Activated T-helper 1 cell treated with Interleukin-2 at 50 U/mL for 16 hours (primary cell): ENCODE results near the gene ZER1.
"Not testable (repeated sequence)": the region's sequence is repeated elsewhere in the genome, so short reads cannot be mapped to it uniquely, and the experiment has no call there.

Source experiments
- DNase-seq: peaks from one replicate; pipeline ENCODE4 v3.0.0-alpha.2; 2020; ENCODE audit warnings: low read depth

Gene ZER1

DNA sequence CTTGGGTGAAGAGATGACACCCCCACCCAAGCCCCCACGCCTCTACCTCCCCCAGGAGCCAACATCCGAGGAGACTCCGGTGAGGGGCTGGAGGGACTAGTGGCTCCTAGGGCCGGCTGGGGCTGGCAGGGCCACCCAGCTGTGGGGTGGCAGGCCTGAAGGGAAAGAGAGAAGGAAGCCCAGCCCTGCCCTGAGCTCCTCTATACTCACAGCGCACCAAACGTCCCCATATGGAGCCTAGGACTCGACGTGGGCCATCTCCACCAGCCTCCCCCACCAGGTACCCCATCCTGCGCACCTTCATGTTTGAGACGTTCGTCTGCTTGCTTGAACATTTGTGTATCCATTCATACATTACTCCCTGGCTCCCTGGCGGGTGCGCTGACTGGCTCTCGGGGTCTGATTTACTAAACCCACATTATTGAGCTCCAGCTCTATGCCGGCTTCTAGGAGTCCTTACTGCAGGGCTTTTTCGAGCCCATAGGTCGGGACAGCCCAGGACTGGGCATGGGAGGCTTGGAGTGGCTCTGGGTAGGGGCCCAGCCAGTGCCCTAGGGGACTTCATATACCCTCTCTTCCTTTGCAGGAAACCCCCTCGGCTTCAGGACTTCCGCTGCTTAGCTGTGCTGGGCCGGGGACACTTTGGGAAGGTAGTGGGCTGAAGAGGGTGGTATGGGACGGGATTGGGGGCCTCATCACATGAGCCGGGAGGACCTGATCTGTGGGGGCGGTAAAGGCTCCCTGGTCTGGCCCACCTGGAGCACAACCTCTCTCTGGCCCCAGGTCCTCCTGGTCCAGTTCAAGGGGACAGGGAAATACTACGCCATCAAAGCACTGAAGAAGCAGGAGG is 56.9 kb downstream of the ZER1 start:
- DNase-seq, result no peak

DNA sequence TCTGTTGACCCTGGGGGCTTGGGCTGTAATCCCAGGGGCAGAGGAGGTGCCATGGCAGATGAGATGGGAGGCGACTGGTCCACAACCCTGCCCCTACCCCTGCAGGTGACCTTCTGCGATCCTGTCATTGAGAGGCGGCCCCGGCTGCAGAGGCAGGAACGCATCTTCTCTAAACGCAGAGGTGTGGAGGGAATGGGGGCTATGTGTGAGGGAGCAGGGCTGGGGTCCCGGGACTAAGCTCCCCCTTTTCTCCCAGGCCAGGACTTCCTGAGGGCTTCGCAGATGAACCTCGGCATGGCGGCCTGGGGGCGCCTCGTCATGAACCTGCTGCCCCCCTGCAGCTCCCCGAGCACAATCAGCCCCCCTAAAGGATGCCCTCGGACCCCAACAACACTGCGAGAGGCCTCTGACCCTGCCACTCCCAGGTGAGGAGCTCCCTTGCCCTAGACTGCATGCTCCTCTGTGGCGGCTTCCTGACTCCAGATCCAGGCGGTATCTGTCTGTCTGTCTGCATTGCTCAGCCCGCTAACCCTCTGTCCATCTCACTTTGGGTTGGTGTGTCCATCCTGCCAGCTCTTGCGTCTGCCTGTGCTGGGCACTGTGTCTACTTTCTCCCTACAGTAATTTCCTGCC is 57.7 kb downstream of the ZER1 start:
- DNase-seq, result no peak

DNA sequence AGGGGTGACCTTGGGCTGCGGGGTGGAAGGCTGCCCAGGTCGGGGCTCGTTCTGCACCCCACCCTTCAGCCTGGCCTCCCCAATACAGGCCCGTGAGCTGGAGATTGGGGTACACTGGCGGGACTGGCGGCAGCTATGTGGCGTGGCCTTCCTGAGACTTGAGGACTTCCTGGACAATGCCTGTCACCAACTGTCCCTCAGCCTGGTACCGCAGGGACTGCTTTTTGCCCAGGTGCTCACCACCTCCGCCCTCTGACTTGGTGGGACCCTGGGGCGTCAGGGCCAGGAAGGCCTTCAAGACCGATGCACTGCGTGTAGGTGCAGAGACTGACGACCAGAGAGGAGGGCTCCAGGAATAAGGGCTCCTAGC is 58.3 kb downstream of the ZER1 start:
- DNase-seq, result no peak

DNA sequence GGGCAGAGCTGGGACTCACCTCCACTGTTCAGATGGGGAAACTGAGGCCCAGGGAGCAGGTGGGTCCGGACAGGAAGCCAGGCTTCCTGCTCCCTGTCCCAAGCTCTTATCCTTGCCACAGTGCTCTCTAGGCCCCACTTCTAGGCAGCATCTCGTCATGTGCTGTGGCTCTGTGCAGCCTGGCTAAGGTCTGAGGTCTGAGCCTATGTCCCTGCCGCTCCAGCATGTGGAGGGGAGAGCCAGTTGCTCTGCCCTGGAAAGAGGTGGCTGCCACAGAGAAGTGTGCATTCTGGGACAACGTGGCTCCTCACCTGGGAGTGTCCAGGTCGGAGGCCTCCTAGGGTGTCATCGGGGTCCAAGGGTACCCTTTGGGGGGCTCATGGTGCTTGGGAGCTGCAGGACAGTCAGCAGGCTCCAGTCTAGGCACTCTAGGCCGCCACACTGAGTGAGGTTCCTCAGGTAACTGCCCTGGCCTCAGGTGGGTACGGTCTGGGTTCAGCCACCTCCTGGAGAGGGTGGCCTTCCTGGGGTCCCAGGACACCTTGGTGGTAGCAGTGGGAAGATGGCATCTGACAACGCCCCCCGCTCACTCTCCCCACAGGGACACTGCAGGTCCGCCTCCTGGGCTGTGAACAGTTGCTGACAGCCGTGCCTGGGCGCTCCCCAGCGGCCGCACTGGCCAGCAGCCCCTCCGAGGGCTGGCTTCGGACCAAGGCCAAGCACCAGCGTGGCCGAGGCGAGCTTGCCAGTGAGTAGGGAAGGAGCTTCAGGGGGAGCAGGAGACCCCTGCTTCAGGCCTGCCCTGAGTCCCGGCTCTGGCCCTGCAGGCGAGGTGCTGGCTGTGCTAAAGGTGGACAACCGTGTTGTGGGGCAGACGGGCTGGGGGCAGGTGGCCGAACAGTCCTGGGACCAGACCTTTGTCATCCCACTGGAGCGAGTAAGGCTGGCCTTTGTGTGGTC is 59.0 kb downstream of the ZER1 start:
- DNase-seq, result no peak

DNA sequence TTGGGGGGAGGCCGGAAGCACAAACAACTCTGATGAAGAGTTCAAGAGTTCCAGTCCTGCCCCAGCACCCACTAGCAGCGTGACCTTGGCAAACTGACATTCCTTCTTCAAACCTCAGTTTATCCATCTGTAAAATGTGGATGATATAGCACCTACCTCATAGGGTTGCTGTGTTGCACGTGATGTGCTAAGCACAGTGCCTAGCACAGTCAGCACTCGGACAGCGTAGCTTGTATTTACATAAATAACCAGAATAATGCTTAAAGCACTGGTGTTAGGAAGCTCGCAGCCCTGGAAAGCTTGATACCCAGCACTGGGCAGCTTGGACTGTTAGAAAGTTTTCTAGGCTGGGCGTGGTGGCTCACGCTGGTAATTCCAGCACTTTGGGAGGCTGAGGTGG is 64.3 kb downstream of the ZER1 start:
- no peak for DNase-seq

DNA sequence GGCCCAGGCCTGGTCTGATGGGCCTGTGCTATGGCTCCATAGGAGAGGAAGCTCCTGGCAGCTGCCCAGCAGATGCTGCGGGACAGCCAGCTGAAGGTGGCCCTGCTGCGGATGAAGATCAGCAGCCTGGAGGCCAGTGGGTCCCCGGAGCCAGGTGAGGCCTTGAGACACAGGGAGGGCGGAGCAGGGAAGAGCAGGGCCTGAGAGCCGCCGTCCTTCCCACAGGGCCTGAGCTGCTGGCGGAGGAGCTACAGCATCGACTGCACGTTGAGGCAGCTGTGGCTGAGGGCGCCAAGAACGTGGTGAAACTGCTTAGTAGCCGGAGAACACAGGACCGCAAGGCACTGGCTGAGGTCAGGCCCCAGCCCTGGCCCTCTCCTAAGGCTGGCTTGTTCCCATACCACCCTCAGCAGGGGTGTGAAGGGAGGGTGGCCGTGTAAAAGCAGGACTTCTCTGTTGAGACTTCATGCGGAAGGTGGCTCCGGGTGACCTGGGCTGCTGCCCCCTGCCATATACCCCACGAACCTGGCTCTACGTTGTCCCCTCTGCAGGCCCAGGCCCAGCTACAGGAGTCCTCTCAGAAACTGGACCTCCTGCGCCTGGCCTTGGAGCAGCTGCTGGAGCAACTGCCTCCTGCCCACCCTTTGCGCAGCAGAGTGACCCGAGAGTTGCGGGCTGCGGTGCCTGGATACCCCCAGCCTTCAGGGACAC is 64.9 kb downstream of the ZER1 start:
- no peak for DNase-seq

DNA sequence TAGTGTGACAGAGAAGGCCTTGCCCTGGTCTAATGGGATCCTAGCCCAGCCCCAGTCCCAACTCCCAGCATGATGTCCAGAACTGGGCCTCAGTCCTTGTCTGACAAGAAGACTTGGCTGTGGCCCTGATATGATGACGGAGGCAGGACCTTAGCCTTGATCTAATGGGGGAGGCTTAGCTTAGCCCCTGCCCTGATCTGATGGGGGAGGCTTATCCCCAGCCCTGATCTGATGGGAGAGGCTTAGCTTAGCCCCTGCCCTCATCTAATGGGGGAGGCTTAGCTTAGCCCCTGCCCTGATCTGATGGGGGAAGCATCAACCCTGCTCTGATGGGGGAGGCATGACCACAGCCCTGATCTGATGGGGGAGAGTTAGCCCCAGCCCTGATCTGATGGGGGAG is 65.7 kb downstream of the ZER1 start:
- DNase-seq, result no peak

DNA sequence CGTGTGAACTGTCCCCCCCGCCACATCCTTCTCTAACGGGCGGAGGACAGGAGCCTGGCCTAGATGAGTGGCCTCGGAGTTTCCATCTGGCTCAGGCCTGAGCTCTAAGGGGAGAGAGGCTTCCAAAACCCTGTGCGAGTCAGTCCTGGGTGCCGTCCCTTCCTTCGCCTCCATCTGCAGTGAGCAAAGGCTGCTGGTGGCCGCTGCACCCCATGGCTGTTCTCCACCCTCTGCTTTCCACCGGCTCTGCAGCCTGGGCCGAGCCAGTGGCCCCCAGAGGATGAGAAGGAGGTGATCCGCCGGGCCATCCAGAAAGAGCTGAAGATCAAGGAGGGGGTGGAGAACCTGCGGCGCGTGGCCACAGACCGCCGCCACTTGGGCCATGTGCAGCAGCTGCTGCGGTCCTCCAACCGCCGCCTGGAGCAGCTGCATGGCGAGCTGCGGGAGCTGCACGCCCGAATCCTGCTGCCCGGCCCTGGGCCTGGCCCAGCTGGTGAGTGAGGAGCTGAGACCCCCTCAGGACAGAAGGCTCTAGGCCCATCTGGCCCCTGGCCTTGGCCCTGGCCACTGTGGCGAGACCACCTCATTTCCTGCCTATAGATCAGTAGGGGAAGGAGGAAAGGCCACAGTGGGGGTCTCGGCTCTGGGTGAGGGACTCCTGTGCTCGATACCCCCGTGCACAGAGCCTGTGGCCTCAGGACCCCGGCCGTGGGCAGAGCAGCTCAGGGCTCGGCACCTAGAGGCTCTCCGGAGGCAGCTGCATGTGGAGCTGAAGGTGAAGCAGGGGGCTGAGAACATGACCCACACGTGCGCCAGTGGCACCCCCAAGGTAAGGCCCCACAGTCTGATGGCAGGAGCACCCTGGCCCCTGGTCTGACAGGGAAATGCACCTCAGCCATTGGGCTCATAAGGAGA is 66.4 kb downstream of the ZER1 start:
- no peak for DNase-seq

DNA sequence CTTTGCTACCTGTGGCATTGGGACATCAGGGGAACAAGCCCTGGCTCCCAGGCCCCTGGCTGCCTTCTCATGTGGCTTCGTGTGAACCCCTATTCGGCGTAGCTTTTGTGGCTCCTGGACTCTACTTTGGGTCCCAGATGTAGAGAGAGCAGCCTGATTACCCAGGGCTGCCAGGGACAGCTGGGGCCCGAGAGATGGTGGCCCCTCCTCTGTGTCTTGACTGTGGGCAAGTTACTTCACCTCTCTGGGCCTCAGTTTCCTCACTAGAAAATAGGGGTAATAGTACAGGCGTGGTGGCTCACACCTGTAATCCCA is 67.4 kb downstream of the ZER1 start:
- DNase-seq, result no peak

DNA sequence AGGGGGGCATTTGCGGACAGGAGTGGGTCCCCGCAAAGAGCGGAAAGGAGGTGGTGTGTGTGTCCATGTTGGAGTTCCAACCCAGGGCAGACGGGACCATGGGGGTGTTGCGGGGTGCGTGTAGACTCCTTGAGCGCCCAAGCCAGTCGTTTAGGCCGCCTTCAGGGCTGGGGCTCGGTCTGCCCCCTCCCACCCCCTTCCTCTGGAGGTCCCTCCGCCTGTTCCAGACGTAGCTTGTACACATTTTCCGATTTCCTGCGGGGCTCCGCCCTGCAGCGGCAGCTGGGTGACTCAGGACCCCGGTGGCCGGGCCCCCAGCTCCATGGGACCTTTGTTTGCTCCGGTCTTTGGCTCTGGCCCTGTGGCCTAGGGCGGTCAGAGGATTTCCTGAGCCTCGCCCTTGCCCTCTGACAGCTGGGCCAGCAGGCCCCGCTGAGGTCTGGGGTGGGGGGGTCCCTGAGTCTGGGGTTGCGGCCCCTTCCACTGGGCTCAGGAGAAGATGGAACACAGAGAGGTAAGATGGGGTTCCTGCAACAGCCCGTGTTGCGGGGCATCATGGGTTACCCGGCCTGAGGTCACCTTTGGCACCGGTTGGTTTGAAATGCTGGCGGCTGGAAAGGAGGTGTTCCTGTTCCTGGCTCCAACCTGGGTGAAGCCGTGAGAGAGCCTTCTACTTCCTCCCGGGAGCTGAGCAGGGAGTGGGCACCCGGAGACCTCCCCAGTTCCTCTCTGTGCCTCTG is 67.9 kb downstream of the ZER1 start:
- DNase-seq, result no peak

DNA sequence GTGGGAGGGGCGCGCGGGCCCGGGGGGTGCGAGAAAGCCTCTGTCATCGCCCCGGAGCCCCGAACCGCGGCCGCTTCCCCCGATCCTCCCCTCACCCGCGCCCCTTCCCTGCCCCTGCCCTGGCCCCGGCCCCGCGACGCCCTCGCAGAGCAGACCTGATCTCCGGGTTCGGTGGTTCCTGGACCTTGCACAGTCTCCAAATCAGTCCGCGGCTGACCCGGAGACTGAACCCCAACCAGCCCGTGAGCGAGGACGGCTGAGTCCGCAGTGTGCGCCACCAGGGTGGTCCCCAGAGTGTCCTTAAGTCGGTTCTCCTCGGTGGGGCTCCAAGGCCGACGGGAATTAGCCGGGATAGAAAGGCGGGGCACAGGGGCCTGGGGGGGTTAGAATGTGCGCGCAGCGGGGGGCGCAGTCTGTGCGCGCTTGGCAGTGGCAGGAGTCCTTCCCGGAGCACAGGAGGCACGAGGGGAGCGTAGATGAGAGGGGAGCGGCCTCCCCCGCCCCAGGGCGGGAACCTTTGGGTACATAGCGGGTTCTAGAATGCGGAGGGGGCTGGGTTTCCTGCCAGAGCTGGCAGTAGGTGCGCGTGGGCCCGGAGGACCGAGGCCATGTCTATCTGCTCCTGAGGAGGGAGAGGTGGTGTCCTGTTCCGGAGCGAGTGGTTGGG is 68.6 kb downstream of the ZER1 start:
- no peak for DNase-seq

DNA sequence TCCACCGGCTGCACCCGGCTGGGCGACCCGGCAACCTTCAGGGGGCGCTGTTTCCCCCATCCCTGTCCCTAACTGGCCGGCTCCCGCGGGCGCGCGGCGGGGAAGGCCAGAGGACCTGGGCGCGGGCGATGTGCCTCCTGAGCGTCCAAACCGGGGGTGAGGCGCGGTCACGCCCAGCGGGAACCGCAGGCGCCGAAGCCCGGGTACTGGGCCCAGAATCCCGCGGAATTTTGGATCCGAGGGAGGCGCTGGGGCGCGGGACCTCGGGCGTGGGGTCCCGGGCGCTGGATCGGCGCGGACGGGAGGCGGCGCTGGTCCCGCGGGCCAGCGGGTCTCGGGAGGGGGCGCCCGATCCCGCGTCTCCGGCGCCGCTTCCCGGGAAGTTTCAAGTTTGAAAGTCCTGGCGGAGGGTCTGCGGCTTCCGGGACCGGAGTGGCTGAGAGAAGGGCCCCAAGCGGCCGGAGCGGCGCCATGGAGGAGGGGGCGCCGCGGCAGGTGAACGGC is 69.2 kb downstream of the ZER1 start, which contains the start of gene PKN3:
Gene PKN3, plus strand, starts transcription at position 59 of the 504 bp plus-strand sequence. Its CDS starts 413 bp downstream, at position 472.
- DNase-seq, result peak; percentile 76

DNA sequence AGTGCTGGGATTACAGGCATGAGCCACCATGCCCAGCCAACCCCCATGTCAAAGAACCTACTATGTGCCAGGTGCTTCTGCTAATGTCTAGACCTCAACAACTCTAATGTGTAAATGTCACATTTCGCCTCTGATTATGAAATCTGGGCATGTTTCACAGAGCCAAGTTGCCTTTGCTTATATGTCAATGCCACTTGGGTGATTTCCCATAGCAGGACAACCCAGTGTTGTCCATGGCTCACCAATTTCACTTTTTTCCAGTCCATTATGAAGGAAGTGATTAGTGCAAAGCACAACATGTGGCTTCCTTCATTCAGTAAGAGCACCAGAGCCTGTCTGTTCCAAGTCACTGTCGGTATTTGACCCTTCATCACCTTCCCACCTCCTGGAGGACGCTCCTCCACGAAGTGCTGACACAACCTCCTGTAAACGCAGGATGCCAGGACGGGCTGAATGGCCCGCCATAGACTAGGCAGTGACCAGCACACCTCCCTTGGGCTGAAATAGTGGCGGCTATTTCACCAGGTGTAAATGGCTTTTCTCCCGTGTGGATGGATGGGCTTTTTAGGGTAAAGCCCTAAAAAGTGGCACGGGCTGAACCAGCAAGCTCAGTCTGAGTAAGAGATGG is 70.4 kb downstream of the ZER1 start:
- no peak for DNase-seq

DNA sequence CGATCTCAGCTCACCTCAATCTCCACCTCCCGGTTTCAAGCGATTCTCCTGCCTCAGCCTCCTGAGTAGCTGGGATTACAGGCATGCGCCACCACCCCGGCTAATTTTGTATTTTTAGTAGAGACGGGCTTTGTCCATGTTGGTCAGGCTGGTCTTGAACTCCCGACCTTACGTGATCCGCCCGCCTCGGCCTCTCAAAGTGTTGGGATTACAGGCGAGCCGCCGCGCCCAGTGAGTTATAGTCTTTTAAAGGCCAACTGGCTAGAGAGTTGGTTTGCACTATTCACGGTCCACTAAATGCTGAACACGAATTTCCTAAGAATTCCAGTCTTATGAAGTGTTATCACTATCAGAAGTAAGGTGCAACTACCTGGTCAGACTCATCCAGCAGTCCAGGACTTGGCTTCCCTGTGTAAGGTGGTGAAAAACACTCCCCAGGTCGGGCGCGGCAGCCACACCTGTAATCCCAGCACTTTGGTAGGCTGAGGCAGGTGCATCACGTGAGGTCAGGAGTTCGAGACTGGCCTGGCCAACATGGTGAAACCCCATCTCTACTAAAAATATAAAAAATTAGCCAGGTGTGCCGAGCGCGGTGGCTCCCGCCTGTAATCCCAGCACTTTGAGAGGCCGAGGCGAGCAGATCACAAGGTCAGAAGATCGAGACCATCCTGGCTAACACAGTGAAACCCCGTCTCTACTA is 72.5 kb downstream of the ZER1 start:
- not testable (repeated sequence) for DNase-seq

DNA sequence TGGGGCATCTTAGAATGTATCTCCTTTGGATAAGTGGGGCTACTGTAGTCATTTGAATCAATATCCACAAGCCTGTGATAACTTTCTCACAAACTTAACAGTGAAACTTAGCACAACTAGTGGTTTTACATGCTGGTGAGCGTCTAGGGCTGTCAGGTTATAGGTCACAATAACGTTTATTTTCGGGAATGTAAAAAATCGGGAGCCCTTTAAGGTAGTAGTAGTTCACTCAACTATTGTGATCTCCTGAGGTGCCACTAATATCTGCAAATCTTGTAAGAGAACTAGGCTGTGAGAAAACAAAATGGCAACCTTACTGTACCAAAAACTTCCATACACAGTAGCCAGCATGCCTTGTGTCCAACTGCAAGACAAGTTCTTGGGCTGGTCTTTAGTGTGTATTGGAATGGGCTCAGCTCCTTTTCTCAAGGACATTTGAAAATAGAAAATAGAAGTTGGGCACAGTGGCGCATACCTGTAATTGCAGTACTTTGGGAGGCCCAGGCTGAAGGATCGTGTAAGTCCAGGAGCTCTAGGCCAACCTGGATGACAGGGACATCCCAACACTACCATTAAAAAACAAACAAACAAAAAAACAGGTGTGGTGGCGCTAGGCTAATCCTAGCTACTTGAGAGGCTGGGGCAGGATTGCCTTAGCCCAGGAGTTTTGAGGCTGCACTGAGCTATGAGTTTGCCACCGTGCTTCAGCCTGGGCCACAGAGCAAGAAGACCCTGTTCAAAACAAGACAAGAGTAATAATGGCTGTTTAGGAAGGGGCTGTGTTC is 74.6 kb downstream of the ZER1 start:
- DNase-seq, result no peak

DNA sequence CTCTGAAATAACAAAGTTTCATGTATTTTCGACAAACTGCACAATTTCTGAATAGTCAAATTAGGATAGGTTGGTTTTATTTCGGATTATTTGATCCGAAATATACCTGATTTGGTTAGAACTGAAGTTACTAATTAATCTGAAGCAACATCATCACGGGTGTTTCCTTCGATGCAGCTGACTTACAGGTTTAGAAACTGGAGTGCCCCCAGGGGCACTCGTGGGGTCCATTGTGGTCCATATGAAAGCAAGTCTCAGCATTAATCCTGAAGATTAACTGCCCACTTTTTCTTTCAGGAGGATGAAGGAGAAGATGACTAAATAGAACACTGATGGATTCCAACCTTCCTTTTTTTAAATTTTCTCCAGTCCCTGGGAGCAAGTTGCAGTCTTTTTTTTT is 77.4 kb downstream of the ZER1 start:
- no peak for DNase-seq

DNA sequence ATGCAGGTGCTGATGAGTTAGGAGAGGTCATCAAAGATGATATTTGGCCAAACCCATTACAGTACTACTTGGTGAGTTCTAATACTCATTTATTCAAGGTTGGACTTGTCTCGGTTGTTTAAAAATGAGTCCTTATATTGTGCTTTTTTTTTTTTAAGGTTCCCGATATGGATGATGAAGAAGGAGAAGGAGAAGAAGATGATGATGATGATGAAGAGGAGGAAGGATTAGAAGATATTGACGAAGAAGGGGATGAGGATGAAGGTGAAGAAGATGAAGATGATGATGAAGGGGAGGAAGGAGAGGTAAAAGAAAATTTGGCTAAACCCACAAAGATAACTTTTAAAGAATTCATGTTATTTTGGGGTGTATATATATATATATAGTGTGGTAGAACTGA is 78.0 kb downstream of the ZER1 start:
- not testable (repeated sequence) for DNase-seq

DNA sequence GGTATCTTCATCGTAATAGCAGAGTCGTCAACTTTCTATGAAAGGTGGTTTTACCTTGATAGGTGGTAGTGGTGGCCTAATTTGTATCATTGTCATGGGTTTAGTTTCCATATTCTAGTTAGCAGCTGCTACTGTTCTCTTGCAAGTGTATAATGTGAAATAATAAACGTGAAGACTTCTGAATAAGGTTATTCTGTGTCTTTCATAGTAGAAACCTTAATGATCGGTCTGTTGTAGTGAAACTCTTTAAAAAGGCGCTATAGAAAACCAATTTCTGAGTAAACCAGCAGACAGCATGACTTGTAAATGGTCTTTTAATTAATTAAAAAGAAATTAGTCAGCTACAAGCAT is 81.1 kb downstream of the ZER1 start:
- no peak for DNase-seq
